Endometrium (tissue), 2 donors: ENCODE results near the gene NPC1L1.

Source experiments
- FAIRE-seq: peaks from 2 replicates; lab custom pipeline; 2012; peaks lifted over from hg19 to GRCh38; lab: Jason Lieb, UNC
- donor health status: control.
- donor health status: control.

Gene NPC1L1

GRCh38 chr7:44537442-44537841 lies 3.7 kb downstream of the NPC1L1 start:
- no peak for FAIRE-seq

- no peak for FAIRE-seq
Observed at GRCh38 chr7:44536090-44536489, 5.0 kb downstream of the NPC1L1 start.

GRCh38 chr7:44535348-44536064 lies 5.6 kb downstream of the NPC1L1 start:
- no peak for FAIRE-seq

- no peak for FAIRE-seq
Observed at GRCh38 chr7:44534501-44534900, 6.6 kb downstream of the NPC1L1 start.

GRCh38 chr7:44534087-44534486 lies 7.0 kb downstream of the NPC1L1 start:
- no peak for FAIRE-seq

- no peak for FAIRE-seq
Observed at GRCh38 chr7:44533301-44534055, 7.7 kb downstream of the NPC1L1 start.

- no peak for FAIRE-seq
Observed at GRCh38 chr7:44531421-44532380, 9.4 kb downstream of the NPC1L1 start.

- FAIRE-seq, result no peak
Observed at GRCh38 chr7:44530990-44531389, 10.1 kb downstream of the NPC1L1 start.

GRCh38 chr7:44524811-44525388 lies 16.2 kb downstream of the NPC1L1 start:
- no peak for FAIRE-seq

- FAIRE-seq, result no peak
Observed at GRCh38 chr7:44522315-44522714, 18.8 kb downstream of the NPC1L1 start.

GRCh38 chr7:44521347-44522095 lies 19.6 kb downstream of the NPC1L1 start:
- no peak for FAIRE-seq

- no peak for FAIRE-seq
Observed at GRCh38 chr7:44520574-44520973, 20.6 kb downstream of the NPC1L1 start.

GRCh38 chr7:44519546-44519945 lies 21.6 kb downstream of the NPC1L1 start:
- FAIRE-seq, result no peak

- FAIRE-seq, result no peak
Observed at GRCh38 chr7:44518761-44519160, 22.4 kb downstream of the NPC1L1 start.

GRCh38 chr7:44517175-44517574 lies 24.0 kb downstream of the NPC1L1 start:
- FAIRE-seq, result no peak

- no peak for FAIRE-seq
Observed at GRCh38 chr7:44515590-44516268, 25.4 kb downstream of the NPC1L1 start.

- no peak for FAIRE-seq
Observed at GRCh38 chr7:44512736-44513135, 28.4 kb downstream of the NPC1L1 start.

- FAIRE-seq, result no peak
Observed at GRCh38 chr7:44511863-44512468, 29.2 kb downstream of the NPC1L1 start.

- no peak for FAIRE-seq
Observed at GRCh38 chr7:44511236-44511635, 29.9 kb downstream of the NPC1L1 start.

GRCh38 chr7:44508328-44509030 lies 32.7 kb downstream of the NPC1L1 start:
- no peak for FAIRE-seq
